SKM-1 treated with dmso at 0.1 percent for 144 hours (cell line): ENCODE results near the gene RAD51AP2.
"Not testable (repeated sequence)": the region's sequence is repeated elsewhere in the genome, so short reads cannot be mapped to it uniquely, and the experiment has no call there.

Experiments
- DNase-seq: peaks from one replicate; lab custom pipeline; 2025; ENCODE audit not compliant: unreplicated experiment; lab: John Stamatoyannopoulos, UW

The RAD51AP2 gene

GRCh38 chr2:17538022-17538843 lies 20.0 kb upstream of the RAD51AP2 start:
- DNase-seq, result no peak

GRCh38 chr2:17536416-17536815 lies 18.2 kb upstream of the RAD51AP2 start:
- no peak for DNase-seq

GRCh38 chr2:17533546-17533945 lies 15.3 kb upstream of the RAD51AP2 start:
- DNase-seq, result no peak

- no peak for DNase-seq
These were observed 11.5 kb upstream of the RAD51AP2 start for GRCh38 chr2:17529771-17530170.

- no peak for DNase-seq
These were observed 4.1 kb upstream of the RAD51AP2 start for GRCh38 chr2:17522303-17522702.

GRCh38 chr2:17521621-17522020 lies 3.4 kb upstream of the RAD51AP2 start:
- no peak for DNase-seq

GRCh38 chr2:17520761-17521160 lies 2.5 kb upstream of the RAD51AP2 start:
- DNase-seq, result no peak

- DNase-seq, result no peak
These were observed 1.2 kb upstream of the RAD51AP2 start for GRCh38 chr2:17519486-17519885.

- DNase-seq, result no peak
These were observed 594 bp downstream of the RAD51AP2 start for GRCh38 chr2:17517481-17518211.

GRCh38 chr2:17515652-17516051 lies 2.6 kb downstream of the RAD51AP2 start:
- DNase-seq, result peak; percentile 13

- DNase-seq, result no peak
These were observed 11.3 kb downstream of the RAD51AP2 start for GRCh38 chr2:17506736-17507616.

- DNase-seq, result no peak
These were observed 20.5 kb downstream of the RAD51AP2 start for GRCh38 chr2:17497718-17498117.

- no peak for DNase-seq
These were observed 22.6 kb downstream of the RAD51AP2 start for GRCh38 chr2:17495590-17495989.

GRCh38 chr2:17490165-17490564 lies 28.1 kb downstream of the RAD51AP2 start:
- not testable (repeated sequence) for DNase-seq

GRCh38 chr2:17488610-17489009 lies 29.6 kb downstream of the RAD51AP2 start:
- not testable (repeated sequence) for DNase-seq

- no peak for DNase-seq
These were observed 34.7 kb downstream of the RAD51AP2 start for GRCh38 chr2:17483496-17483895.

GRCh38 chr2:17482651-17483050 lies 35.6 kb downstream of the RAD51AP2 start:
- DNase-seq, result no peak

GRCh38 chr2:17479875-17480274 lies 38.4 kb downstream of the RAD51AP2 start:
- DNase-seq, result no peak

- no peak for DNase-seq
These were observed 41.4 kb downstream of the RAD51AP2 start for GRCh38 chr2:17476830-17477229.

- DNase-seq, result no peak
These were observed 42.2 kb downstream of the RAD51AP2 start for GRCh38 chr2:17476064-17476463.

GRCh38 chr2:17475286-17475685 lies 43.0 kb downstream of the RAD51AP2 start:
- DNase-seq, result peak; percentile 66
